ENCODE results near the gene MTG2.
A peak's percentile ranks its signal among the peaks of the same experiment; 100 is the strongest.

MTG2 gene
- total RNA-seq, result 9.6 to 34.1 (median 19.3) reads per million in 17 experiments

DNA sequence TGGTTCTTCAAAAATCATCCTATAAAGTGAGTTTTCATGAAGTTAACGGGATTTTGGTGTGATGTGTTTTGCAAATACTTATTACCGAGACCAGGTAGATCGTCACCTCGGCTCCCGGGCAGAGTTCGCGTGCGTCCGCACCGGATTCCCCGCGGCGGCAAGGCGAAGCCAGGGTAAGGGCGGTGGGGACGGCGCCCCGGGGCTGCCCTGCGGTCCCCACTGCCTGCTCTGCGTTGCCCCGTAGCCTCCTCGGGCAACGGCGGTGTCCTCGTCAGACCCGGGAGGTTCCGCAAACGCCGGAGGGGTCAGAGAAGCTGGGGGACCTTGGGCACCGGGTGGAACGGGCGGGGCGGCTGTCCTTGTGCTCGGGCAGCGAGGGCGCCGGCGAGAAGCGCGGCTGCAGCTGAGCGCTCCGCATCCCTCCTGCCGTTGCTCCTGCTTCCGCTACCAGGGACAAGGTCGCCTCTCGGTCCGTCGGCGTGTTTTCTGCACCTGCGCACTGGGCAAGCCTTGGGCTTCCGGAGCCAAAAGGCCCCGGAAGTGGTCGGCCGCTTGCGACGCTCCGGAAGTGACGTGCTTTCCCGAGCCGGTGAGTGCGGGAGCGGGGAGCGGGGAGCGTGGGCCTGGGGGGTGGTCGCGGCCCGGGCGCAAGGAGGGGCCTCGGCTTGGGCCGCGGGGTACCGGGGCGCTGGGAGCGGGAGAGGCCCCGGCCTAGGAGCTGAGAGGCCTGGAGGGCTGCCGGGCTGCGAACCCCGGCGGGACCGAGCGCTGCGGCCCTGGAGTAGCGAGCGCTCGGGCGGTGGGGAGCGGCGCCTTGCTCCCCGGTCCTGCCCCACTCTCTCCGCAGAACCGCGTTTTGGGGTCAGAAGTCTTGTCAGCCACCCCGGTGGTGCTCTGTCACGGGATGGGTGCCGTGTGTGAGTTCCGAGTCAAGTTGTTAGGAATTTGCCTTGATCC lies at the start of gene MTG2:
Gene MTG2 (plus strand): TSS at position 560 of the 957 bp plus-strand sequence. CDS start 10,393 bp downstream, outside the sequence.
- peak; percentile 98 to 99 (median 98) for DNase-seq

DNA sequence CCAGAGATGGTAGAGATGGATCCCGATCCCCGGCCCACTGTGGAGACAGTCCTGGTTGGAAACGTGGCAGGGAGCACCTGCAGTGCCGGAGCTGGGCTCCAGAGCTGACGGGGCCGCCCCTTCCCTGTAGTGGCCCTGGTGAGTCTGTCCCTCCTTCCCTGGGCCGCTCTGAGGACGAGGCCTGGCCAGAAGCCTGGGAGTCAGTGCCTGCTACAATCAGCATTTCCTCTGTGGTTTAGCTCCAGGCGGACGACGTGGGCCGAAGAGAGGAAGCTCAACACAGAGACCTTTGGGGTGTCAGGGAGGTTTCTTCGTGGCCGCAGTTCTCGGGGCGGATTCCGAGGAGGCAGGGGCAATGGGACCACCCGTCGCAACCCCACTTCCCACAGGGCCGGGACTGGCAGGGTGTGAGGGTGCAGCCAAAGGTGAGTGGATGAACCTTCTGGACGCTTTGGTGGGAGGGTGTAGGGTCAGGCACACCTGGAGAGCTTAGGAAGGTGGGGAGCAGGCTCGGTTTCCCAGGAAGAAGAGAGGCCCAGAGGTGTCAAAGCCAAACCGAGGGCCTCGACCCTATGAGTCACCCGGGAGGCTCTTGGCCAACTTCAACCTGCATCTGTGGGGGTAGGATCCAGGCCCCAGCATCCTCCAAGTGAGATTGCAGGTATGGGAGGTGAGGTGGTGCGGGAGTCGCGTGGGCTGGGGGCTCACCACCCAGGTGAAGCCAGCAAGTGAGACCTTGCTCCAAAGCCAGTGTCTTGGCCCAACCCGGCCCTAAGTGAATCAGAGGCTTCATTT lies 49.6 kb upstream of the MTG2 start:
- peak; percentile 86 to 92 (median 92) for DNase-seq

- peak in 1 of 4 experiments; percentile 25 for DNase-seq
These were observed 49.0 kb upstream of the MTG2 start for GRCh38 chr20:62133864-62134263.

- peak in 3 of 4 experiments; percentile 34 to 62 (median 57) for DNase-seq
These were observed 48.0 kb upstream of the MTG2 start for GRCh38 chr20:62134735-62135231.

DNA sequence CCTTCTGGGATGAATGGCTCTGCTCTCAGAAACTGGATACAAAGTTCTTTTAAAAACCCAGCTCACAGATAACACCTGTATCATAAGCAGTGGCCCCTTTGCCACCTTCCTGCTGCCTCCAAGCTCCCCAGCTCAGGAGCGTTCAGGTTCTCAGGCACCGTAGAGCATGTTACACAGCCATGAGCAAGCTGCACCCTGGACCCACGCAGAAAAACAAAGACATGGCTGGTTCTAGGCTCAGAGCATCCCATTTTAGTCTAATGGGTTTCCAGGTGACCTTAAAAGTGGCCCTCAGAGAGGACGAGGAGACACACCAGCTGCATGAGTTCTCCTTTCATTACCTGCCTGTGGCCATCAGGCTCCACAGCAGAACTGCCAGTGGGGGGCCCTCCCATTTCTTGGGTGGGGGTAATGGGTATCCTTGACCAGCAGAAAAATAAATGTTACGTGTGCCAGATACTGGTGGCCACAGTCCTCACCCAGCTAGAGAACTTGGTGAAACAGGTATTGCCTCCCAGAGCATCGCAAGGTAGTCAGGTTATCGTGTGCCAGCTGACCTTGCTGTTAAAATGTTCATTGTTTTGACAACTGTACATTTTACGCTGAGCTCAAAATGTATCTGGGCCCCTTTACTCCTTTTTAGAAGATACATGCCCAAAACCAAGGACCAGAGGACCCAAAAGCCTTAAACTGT lies 47.1 kb upstream of the MTG2 start:
- no peak for DNase-seq

- peak; percentile 77 to 89 (median 80) for DNase-seq
These were observed 46.3 kb upstream of the MTG2 start for GRCh38 chr20:62136283-62137091.

DNA sequence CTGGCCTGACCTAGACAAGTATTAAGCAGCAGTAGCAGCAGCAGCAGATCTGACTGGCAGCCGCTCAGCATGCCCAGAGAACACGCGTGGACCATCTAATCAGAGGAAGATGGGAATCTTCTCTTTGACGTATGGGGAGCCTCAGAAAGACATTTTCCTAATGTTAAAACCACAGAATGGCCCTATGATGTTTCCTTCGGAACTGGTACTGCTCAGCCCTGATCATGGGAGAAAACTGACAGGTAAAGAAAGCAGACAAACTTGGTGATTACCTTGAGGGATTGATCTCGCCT lies 45.8 kb upstream of the MTG2 start:
- DNase-seq, result no peak

DNA sequence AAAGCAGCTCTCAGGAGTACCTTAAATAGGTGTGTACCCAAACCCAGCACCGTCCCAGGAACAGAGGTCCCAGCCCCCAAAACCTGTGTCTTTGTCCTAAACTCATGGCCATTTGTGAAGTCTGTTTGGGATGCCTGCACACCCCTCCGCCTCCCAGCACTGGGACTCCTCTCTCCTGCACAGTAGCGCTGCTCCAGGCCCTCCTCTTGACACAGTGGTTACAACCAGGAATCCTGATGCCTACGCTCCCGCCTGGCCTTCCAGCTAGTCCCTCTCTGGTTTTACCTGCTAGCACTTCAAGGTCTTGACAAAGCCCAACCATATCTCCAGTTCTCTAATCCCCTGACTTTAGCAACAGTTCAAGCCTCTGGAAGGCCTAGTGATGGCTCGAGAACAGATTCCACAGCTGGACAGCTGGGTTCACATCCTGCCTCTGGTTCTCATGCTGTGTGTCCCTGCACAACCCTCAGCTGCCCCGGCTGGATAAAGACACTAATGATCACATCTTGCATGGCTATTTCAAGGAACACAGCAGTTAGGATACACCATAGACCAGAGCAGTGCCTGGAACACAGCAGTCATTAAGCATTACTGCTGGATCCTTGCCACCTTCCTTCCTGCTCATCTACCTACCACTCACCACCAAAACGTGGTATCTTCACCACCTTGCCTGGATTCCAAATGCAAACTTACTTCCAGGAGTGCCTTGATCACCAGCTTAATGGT lies 45.2 kb upstream of the MTG2 start:
- no peak for DNase-seq

DNA sequence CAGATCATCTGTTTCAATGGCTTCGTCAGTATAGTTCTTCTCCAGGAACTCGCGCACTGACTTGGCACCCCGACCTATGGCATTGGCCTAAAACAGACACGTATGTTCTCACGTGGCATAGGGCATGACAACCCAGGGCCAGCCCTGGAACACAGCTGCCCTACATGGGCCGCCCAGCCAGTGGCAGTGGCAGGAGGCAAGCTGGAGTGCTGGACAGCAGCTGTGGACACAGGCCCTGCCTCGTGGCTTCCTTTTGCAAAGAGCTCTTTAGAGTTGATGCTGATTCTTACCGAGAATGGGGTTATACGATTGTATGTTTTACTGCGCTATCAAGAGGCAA lies 44.7 kb upstream of the MTG2 start:
- no peak for DNase-seq

DNA sequence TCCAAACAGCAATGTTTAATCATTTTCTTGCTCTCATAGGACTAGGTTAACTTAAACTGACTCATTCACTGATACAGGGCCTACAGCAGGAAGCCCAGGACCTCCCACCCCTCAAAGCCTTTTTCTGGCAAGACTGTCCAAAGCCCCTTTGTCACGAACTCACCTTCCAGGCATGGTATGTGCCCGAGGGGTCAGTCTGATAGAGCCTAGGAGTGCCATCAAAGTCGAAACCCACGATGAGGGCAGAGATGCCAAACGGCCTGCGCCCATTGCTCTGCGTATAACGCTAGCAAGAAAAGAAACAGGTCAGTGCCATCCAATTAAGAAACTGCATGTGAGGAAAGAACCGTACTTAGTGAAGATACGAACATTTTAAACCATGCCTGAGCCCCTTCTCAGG lies 43.9 kb upstream of the MTG2 start:
- no peak for DNase-seq

- no peak for DNase-seq
These were observed 43.2 kb upstream of the MTG2 start for GRCh38 chr20:62139636-62140035.

GRCh38 chr20:62141043-62141396 lies 41.8 kb upstream of the MTG2 start:
- DNase-seq, result no peak

- DNase-seq, result peak; percentile 73 to 90 (median 81)
These were observed 41.2 kb upstream of the MTG2 start for GRCh38 chr20:62141397-62142251.

DNA sequence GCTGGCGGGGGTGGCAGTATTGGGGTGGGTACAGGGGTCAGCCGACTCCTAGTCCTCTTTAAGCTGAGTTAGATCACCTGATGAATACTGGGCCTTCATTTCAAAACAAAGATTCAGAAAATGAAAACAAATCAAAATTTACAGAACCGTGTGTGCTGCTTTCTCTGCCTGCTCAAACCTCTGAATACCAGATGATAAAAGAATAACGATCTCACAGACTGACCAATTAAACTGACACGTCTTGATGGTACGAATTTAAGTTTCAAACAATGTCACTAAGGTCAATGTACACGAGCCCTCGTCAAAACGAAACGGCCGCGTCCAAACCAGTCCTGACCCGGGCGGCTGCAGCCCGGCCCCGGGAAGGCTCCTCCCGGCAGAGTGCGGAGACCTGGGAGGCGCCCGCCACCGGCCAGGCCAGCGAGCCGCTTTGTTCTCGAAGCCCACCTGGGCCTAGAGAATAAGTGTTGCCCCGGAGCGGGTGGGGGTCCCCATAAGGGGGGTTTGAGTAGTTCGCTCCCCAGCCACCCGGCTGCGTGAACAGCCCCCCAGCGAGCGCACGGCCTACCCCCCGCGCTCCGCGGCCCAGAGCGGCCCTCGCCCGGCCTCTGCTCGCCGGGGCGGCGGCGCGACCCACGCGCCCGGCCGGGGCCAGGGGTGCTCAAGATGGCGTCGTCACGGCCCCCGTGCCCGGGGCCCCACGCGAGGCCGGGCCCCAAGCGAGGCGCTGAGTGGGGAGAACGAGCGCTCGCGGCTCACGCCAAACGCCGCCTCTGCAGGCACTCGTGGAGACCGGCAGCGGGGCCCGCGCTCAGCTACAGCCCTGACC lies 40.4 kb upstream of the MTG2 start:
- DNase-seq, result peak in 3 of 4 experiments; percentile 15 to 62 (median 54)

DNA sequence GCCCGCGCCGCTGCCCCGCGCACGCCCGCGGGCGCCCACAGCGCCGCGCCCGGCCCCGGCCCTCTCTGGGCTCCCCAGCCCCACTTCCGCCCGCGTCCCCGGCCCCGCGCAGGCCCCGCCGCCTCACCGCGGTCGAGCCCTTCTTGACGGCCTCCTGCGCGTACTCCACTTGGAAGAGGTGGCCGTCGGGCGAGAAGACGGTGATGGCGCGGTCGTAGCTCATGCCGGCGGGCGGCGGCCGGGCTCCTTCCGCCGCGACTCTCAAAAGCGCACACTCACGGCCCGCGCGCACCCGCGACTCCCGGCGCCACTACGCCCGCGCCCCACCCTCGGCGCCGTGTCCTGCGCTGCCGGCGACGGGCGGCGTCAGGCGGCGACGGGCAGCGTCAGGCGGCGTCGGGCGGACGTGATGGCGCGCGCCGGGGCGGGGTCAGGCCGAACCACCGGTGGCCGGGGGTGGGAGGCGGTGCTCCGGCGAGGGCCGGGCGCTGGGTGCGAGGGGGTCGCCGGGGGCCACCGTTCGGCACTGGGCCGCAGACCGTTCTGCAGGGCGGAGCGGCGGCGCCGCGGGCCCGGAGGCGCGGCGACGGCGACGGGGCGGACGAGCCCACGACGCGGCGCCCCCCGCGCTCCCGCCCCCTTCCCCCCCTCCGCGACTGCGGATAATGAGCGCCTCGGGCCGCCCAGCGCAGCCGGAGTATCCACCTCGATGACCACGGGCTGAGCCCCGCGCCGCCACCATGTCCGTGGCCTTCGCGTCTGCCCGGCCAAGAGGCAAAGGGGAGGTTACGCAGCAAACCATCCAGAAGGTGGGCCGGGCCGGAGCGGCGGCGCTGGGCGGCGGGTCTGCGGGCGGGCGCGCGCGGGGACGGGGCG lies 39.5 kb upstream of the MTG2 start, which contains the start of the genes PSMA7 and SS18L1:
Gene PSMA7 (minus strand): TSS at position 314 of the 876 bp plus-strand sequence. CDS start 91 bp downstream, at position 223.
Gene SS18L1 (plus strand): TSS at position 689 of the 876 bp plus-strand sequence. CDS start 52 bp downstream, at position 741.
- peak; percentile 95 to 99 (median 98) for DNase-seq

DNA sequence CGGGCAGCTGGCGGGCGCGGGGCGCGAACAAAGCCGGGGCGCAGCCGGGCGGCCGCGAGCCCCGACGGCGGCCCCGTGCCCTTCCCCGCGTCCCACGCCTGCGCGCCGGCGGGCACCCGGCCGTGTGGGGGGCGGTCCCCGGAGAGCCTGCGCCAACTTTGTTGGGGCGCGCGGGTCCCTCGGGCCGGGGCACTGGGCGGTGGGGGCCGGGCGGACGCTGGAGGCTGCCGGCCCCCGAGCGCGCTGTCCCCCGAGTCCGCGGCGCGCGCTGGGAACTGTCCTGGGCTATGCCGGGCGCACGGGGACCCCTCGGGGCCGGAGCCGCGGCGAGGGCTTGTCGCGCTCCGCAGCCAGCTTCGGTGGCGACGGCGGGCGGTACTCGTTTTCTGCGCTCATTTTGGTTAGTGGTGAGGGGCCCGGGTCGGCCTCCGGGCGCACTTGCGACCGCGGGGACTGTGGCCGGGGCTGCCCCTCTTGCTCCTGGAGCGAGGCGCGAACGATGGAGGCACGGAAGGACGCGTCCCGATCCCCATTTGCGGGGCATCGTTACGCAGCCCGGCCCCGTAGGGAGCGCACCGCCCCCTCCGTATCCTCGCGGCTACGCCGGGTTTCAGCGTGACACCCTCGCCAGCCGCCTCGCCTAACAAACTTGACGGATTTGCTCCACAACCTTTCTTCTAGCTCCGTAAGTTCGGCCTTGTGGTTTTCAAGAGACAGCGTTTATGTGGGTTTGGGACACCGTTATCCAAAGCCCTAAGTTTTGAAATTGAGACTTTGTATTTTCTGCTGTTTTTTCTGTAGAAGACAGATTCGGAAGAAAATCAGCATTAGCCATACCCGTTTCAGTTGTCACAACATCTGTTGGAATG lies 38.6 kb upstream of the MTG2 start:
- peak; percentile 74 to 90 (median 84) for DNase-seq

GRCh38 chr20:62145688-62146018 lies 37.2 kb upstream of the MTG2 start:
- no peak for DNase-seq
